GM18526 (cell line): ENCODE results near the gene ERLEC1.

Experiments
- POLR2A ChIP-seq: IDR thresholded peaks from 3 replicates; pipeline ENCODE4 v1.6.1; 2011; ENCODE audit not compliant: insufficient read length; ENCODE audit errors: extremely low read depth

ERLEC1 gene

DNA sequence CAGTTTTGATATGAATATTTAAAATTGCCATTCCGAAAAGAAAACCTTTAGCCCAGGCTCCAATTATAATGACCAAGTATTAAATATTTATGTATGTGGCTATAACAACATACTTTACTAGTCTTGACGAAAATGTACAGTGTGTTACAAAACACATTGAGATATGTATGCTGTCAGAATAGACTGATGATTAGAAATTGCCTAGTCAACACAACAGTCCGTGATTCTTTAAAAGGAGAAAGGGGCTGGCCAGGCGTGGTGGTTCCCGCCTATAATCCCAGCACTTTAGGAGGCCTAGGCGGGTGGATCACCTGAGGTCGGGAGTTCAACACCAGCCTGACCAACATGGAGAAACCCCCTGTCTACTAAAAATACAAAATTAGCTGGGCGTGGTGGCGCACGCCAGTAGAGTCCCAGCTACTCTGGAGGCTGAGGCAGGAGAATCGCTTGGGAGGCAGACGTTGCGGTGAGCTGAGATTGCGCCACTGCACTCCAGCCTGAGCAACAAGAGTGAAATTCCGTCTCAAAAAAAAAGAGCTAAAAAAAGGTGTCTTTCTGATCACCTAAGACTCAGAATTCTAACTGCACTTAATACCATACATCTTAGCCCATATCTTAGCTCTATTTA is 17.4 kb upstream of the ERLEC1 start:
- TF ChIP-seq POLR2A: no peak

GRCh38 chr2:53770264-53770663 is 16.6 kb upstream of the ERLEC1 start:
- no peak for TF ChIP-seq POLR2A

DNA sequence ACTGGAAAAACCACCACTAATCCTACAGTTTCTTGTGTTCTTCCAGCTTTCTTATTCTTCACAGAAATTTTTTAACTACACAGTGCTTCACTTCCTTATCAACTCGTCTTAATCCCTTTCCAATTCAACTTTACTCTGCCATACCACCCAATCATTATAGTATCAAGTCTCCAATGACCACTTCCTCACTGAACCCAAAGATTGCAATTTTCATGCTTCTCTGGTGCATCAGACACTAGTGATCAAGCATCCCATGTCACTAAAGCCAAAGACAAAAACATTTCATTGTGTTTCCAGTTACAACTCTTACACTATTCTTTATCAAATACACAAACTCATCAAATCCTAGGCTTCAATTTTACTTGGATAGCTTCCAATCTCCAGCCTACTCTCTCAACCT is 9.7 kb upstream of the ERLEC1 start:
- TF ChIP-seq POLR2A: no peak

GRCh38 chr2:53778536-53779162 is 8.2 kb upstream of the ERLEC1 start:
- no peak for TF ChIP-seq POLR2A

- TF ChIP-seq POLR2A: no peak
Measured at GRCh38 chr2:53780056-53780455, 6.8 kb upstream of the ERLEC1 start.

DNA sequence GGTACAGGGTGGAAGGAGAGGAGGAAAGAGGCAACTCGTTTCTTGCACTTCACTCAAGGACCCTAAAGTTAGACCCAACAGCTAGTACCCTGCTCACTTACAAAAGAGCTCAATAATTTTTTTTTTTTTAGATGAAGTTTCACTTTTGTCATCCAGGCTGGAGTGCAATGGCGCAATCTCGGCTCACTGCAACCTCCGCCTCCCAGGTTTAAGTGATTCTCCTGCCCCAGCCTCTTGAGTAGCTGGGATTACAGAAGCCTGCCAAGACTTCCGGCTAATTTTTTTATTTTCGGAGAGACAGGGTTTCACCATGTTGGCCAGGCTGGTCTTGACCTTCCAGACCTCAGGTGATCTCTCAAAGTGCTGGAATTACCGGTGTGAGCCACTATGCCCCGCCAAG is 4.2 kb upstream of the ERLEC1 start:
- no peak for TF ChIP-seq POLR2A

- TF ChIP-seq POLR2A: no peak
Measured at GRCh38 chr2:53784436-53784835, 2.4 kb upstream of the ERLEC1 start.

GRCh38 chr2:53785366-53785765 is 1.5 kb upstream of the ERLEC1 start:
- no peak for TF ChIP-seq POLR2A

- TF ChIP-seq POLR2A: no peak
Measured at GRCh38 chr2:53786352-53786704, 516 bp upstream of the ERLEC1 start.

DNA sequence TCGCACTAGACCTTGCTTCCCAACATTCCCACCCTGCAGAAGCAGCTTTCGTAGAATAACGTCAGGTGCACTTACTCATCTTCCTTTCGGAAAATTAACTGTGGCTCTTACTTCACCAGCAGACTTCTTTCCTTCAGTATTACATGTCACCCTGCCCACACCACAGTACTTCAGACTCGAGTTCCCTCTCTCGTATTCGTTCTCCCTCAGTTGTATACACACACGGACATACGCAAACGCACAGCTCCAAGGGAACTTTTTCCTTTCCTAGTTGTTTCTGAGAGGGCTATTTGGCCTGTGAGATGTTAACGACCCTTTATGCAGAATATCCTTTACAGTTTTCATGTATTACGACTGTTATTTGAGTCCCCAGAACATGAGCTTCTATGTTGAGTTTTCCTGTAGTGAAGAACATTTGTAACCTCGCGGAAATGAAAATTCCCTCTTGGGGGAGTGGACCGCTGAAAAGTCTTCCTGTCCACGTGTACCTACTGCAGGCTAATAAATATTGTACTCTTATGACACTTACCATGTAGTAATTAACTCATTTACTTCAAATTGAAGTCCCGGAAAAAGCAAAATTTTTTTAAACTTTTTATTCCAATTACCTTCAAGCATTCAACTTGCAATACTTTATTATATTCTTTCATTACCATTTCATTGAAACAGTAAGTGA is 908 bp downstream of the ERLEC1 start:
- no peak for TF ChIP-seq POLR2A

DNA sequence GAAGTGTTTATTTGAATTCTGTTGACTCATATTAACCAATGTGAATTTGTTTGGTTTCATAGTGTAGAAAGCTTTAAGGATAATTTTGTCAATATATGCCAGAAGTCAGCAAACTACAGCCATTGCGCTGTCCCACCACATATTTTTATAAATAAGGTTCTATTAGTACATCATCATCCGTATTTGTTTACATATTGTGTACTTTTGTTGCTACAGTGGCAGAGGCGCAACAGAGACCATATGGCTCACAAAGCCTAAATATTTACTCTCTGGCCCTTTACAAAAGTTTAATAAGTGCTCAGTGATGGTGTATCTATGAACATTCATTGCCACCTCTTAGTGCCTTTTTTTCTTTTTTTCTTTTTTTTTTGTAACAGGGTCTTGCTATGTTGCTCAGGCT is 6.4 kb downstream of the ERLEC1 start:
- no peak for TF ChIP-seq POLR2A

GRCh38 chr2:53793821-53794220 is 7.0 kb downstream of the ERLEC1 start:
- TF ChIP-seq POLR2A: no peak

- TF ChIP-seq POLR2A: no peak
Measured at GRCh38 chr2:53801547-53801946, 14.7 kb downstream of the ERLEC1 start.

DNA sequence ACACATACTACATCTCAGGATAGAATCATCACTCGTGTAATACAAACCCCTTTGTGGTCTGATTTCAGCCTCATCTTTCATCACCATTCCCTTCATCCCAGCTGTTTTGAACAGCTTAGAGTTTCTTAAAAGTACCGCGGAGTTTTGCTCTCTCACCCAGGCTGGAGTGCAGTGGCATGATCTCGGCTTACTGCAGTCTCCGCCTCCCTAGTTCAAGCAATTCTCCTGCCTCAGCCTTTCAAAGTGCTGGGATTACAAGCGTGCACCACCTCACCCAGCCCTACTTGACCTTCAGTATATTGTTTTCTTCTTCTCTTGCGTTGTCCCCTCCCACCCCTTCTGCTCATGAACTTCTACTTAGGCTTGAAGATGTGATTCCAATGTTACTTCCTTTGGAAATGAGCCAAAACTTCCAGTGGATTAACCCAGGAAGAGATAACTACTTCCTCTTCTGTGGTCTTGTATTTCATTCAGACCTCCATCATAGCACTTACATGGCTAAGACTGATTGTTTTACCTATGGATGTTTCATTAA is 15.8 kb downstream of the ERLEC1 start:
- TF ChIP-seq POLR2A: no peak

- TF ChIP-seq POLR2A: no peak
Measured at GRCh38 chr2:53811601-53812000, 24.8 kb downstream of the ERLEC1 start.

- no peak for TF ChIP-seq POLR2A
Measured at GRCh38 chr2:53813151-53813550, 26.3 kb downstream of the ERLEC1 start.

GRCh38 chr2:53818854-53819435 is 32.1 kb downstream of the ERLEC1 start:
- no peak for TF ChIP-seq POLR2A

GRCh38 chr2:53819634-53820033 is 32.8 kb downstream of the ERLEC1 start:
- no peak for TF ChIP-seq POLR2A
